SK-N-SH treated with all-trans-retinoic acid at 6 μM for 48 hours (cell line): ENCODE data around the gene ANKRD44.

Experiments
- ATAC-seq: fragments of 200-7000 bp; cut with Tn5 transposase; 3 replicates; pipeline ENCODE4 v1.9.1; 2020; ENCODE audit warnings: mild to moderate bottlenecking, moderate library complexity
- ARNTL ChIP-seq: fragments of 450-650 bp; formaldehyde crosslinking; IDR thresholded peaks from 2 replicates; pipeline ENCODE4 v1.5.0; 2020; ENCODE audit warnings: low read depth, mild to moderate bottlenecking, moderate library complexity, borderline replicate concordance
- BACH2 ChIP-seq: fragments of 250-450 bp; sonication (Bioruptor Pico); IDR thresholded peaks from 2 replicates; pipeline ENCODE4 v1.9.0; 2021; ENCODE audit warnings: mild to moderate bottlenecking, borderline replicate concordance
- ESRRG ChIP-seq: fragments of 250-450 bp; sonication (Bioruptor Pico); IDR thresholded peaks from 2 replicates; pipeline ENCODE4 v1.6.1; 2021; ENCODE audit warnings: mild to moderate bottlenecking
- ISL1 ChIP-seq: fragments of 250-450 bp; sonication (Bioruptor Pico); IDR thresholded peaks from 2 replicates; pipeline ENCODE4 v2.1.2; 2022; ENCODE audit warnings: mild to moderate bottlenecking, moderate library complexity
- OSR1 ChIP-seq: fragments of 250-450 bp; sonication (Bioruptor Pico); IDR thresholded peaks from 2 replicates; pipeline ENCODE4 v1.8.0; 2022; ENCODE audit warnings: moderate library complexity, mild to moderate bottlenecking, inconsistent platforms
- PPARA ChIP-seq: fragments of 250-450 bp; sonication (Bioruptor Pico); IDR thresholded peaks from 2 replicates; pipeline ENCODE4 v1.5.0; 2020; ENCODE audit warnings: mild to moderate bottlenecking, borderline replicate concordance
- RARB ChIP-seq: fragments of 250-450 bp; sonication (Bioruptor Pico); IDR thresholded peaks from 2 replicates; pipeline ENCODE4 v1.8.0; 2021; ENCODE audit warnings: mild to moderate bottlenecking, moderate library complexity
- TCF4 ChIP-seq: fragments of 250-450 bp; sonication (Bioruptor Pico); IDR thresholded peaks from 2 replicates; pipeline ENCODE4 v1.8.0; 2021; ENCODE audit warnings: mild to moderate bottlenecking, moderate library complexity, borderline replicate concordance
- TOX ChIP-seq: fragments of 250-450 bp; sonication (Bioruptor Pico); IDR thresholded peaks from 2 replicates; pipeline ENCODE4 v1.8.0; 2021; ENCODE audit warnings: mild to moderate bottlenecking, moderate library complexity, borderline replicate concordance
- ZC3H10 ChIP-seq: fragments of 250-450 bp; sonication (Bioruptor Pico); IDR thresholded peaks from 2 replicates; pipeline ENCODE4 v1.5.1; 2021; ENCODE audit warnings: mild to moderate bottlenecking, moderate library complexity
- ZFP3 ChIP-seq: fragments of 250-450 bp; sonication (Bioruptor Pico); IDR thresholded peaks from 2 replicates; pipeline ENCODE4 v1.5.0; 2020; ENCODE audit warnings: mild to moderate bottlenecking, moderate library complexity
- ZFP30 ChIP-seq: fragments of 450-650 bp; formaldehyde crosslinking; IDR thresholded peaks from 2 replicates; pipeline ENCODE4 v1.5.0; 2022; ENCODE audit warnings: mild to moderate bottlenecking, moderate library complexity
- ZNF565 ChIP-seq: fragments of 450-650 bp; formaldehyde crosslinking; conservative IDR thresholded peaks from 2 replicates; pipeline ENCODE4 v1.5.0; 2020; ENCODE audit warnings: low read depth, mild to moderate bottlenecking, moderate library complexity
- ZNF70 ChIP-seq: fragments of 450-650 bp; formaldehyde crosslinking; IDR thresholded peaks from 2 replicates; pipeline ENCODE4 v1.5.0; 2020; ENCODE audit warnings: mild to moderate bottlenecking, moderate library complexity
- TF ChIP-seq, protein P1 (sequence below): fragments of 250-450 bp; sonication (Bioruptor Pico); IDR thresholded peaks from 2 replicates; pipeline ENCODE4 v1.5.1; 2021; ENCODE audit warnings: mild to moderate bottlenecking, moderate library complexity
- TF ChIP-seq, protein P2 (sequence below): fragments of 250-450 bp; sonication (Bioruptor Pico); IDR thresholded peaks from 2 replicates; pipeline ENCODE4 v1.8.0; 2020; ENCODE audit warnings: mild to moderate bottlenecking, moderate library complexity, borderline replicate concordance
- TF ChIP-seq, protein P3 (sequence below): fragments of 250-450 bp; sonication (Bioruptor Pico); IDR thresholded peaks from 2 replicates; pipeline ENCODE4 v1.8.0; 2021; ENCODE audit warnings: low read depth, mild to moderate bottlenecking, moderate library complexity, borderline replicate concordance
- TF ChIP-seq, protein P4 (sequence below): fragments of 250-450 bp; sonication (Bioruptor Pico); IDR thresholded peaks from 2 replicates; pipeline ENCODE4 v1.5.1; 2020; ENCODE audit warnings: low read depth, mild to moderate bottlenecking, moderate library complexity
- TF ChIP-seq, protein P5 (sequence below): fragments of 250-450 bp; sonication (Bioruptor Pico); IDR thresholded peaks from 2 replicates; pipeline ENCODE4 v1.5.0; 2020; ENCODE audit warnings: mild to moderate bottlenecking, moderate library complexity

ANKRD44 gene

DNA sequence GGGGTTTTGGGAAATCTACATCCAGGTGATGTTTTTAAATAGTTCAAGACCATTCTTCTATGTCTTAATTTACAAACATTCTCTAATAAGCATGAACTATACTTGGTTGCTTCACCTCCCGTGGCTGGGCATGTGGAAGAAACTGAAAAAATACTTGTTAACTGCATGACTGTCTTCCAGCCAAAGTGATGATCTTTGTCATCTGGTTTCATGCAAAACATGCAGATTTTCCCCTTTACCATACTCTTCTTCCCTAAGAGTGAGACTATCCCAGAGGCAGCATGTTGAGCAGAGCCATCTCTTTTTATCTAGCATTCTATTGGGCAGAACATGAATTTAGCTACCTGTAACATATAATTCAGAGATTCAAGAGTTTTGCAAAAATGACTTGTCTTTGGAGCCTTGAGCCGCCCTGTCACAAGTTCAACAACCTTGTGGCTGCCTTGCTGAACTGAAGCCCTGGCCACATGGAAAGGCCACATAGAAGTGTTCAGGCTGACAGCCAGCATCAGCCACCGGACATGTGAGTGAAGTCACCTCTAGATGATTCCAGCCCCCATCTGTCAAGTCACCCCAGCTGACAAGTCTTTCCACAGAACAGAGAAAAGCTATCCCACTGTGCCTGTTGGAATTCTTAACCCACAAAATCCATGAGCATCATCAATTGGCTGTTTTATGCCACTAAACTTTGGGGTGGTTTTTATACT is 142.8 kb downstream of the ANKRD44 start:
- TF ChIP-seq ZNF70 (CRISPR knock-in tag) (no peak), BACH2 (no peak)
- TF ChIP-seq, protein P1, sequence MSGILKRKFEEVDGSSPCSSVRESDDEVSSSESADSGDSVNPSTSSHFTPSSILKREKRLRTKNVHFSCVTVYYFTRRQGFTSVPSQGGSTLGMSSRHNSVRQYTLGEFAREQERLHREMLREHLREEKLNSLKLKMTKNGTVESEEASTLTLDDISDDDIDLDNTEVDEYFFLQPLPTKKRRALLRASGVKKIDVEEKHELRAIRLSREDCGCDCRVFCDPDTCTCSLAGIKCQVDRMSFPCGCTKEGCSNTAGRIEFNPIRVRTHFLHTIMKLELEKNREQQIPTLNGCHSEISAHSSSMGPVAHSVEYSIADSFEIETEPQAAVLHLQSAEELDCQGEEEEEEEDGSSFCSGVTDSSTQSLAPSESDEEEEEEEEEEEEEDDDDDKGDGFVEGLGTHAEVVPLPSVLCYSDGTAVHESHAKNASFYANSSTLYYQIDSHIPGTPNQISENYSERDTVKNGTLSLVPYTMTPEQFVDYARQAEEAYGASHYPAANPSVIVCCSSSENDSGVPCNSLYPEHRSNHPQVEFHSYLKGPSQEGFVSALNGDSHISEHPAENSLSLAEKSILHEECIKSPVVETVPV (CRISPR knock-in tag) = no peak
- TF ChIP-seq, protein P2, sequence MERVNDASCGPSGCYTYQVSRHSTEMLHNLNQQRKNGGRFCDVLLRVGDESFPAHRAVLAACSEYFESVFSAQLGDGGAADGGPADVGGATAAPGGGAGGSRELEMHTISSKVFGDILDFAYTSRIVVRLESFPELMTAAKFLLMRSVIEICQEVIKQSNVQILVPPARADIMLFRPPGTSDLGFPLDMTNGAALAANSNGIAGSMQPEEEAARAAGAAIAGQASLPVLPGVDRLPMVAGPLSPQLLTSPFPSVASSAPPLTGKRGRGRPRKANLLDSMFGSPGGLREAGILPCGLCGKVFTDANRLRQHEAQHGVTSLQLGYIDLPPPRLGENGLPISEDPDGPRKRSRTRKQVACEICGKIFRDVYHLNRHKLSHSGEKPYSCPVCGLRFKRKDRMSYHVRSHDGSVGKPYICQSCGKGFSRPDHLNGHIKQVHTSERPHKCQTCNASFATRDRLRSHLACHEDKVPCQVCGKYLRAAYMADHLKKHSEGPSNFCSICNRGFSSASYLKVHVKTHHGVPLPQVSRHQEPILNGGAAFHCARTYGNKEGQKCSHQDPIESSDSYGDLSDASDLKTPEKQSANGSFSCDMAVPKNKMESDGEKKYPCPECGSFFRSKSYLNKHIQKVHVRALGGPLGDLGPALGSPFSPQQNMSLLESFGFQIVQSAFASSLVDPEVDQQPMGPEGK = no peak
- ATAC-seq = no peak

DNA sequence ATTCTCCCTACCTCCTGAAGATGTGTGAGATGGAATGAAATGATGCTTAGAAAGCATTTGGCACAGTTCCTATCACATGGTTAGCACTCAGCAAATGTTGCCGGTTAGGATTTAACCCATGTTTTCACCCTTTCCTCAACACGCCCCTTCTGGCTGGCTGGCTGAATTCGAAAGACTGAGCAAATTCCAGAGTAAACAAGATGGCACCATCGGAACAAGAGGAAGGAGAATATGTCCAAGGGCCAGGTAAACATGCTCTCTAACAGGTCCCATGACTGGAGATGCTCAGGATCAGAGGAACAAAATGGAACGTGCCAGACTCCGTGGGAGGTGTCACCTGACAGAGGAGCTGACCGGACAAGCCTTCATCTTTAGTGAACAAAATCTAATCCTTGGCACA is 145.6 kb downstream of the ANKRD44 start:
- TF ChIP-seq OSR1 (no peak), TOX (CRISPR knock-in tag) (no peak), ESRRG (CRISPR knock-in tag) (no peak), PPARA (CRISPR knock-in tag) (no peak), ISL1 (CRISPR knock-in tag) (no peak), RARB (no peak), BACH2 (no peak), ARNTL (no peak), ZFP3 (CRISPR knock-in tag) (no peak), ZFP30 (CRISPR knock-in tag) (no peak), TCF4 (CRISPR knock-in tag) (no peak), ZC3H10 (CRISPR knock-in tag) (no peak), ZNF565 (CRISPR knock-in tag) (no peak)
- TF ChIP-seq, protein P3, sequence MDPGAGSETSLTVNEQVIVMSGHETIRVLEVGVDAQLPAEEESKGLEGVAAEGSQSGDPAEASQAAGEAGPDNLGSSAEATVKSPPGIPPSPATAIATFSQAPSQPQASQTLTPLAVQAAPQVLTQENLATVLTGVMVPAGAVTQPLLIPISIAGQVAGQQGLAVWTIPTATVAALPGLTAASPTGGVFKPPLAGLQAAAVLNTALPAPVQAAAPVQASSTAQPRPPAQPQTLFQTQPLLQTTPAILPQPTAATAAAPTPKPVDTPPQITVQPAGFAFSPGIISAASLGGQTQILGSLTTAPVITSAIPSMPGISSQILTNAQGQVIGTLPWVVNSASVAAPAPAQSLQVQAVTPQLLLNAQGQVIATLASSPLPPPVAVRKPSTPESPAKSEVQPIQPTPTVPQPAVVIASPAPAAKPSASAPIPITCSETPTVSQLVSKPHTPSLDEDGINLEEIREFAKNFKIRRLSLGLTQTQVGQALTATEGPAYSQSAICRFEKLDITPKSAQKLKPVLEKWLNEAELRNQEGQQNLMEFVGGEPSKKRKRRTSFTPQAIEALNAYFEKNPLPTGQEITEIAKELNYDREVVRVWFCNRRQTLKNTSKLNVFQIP (CRISPR knock-in tag) = no peak
- TF ChIP-seq, protein P4, sequence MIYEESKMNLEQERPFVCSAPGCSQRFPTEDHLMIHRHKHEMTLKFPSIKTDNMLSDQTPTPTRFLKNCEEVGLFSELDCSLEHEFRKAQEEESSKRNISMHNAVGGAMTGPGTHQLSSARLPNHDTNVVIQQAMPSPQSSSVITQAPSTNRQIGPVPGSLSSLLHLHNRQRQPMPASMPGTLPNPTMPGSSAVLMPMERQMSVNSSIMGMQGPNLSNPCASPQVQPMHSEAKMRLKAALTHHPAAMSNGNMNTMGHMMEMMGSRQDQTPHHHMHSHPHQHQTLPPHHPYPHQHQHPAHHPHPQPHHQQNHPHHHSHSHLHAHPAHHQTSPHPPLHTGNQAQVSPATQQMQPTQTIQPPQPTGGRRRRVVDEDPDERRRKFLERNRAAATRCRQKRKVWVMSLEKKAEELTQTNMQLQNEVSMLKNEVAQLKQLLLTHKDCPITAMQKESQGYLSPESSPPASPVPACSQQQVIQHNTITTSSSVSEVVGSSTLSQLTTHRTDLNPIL (CRISPR knock-in tag) = no peak
- TF ChIP-seq, protein P2 = no peak
- TF ChIP-seq, protein P1 (CRISPR knock-in tag) = no peak
- TF ChIP-seq, protein P5, sequence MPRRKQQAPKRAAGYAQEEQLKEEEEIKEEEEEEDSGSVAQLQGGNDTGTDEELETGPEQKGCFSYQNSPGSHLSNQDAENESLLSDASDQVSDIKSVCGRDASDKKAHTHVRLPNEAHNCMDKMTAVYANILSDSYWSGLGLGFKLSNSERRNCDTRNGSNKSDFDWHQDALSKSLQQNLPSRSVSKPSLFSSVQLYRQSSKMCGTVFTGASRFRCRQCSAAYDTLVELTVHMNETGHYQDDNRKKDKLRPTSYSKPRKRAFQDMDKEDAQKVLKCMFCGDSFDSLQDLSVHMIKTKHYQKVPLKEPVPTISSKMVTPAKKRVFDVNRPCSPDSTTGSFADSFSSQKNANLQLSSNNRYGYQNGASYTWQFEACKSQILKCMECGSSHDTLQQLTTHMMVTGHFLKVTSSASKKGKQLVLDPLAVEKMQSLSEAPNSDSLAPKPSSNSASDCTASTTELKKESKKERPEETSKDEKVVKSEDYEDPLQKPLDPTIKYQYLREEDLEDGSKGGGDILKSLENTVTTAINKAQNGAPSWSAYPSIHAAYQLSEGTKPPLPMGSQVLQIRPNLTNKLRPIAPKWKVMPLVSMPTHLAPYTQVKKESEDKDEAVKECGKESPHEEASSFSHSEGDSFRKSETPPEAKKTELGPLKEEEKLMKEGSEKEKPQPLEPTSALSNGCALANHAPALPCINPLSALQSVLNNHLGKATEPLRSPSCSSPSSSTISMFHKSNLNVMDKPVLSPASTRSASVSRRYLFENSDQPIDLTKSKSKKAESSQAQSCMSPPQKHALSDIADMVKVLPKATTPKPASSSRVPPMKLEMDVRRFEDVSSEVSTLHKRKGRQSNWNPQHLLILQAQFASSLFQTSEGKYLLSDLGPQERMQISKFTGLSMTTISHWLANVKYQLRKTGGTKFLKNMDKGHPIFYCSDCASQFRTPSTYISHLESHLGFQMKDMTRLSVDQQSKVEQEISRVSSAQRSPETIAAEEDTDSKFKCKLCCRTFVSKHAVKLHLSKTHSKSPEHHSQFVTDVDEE (CRISPR knock-in tag) = no peak
- ATAC-seq = no peak
